WERI-Rb-1 (cell line): ENCODE measurements around the gene EBF3.
A peak's percentile ranks its signal among the peaks of the same experiment; 100 is the strongest.

ENCODE experiments used
- DNase-seq: peaks from one replicate; pipeline ENCODE4 v3.0.0-alpha.2; 2020
- H3K27ac ChIP-seq: fragments of 250-450 bp; sonication (Bioruptor Pico); 2 replicates; pipeline ENCODE4 v1.5.1; 2020; ENCODE audit warnings: mild to moderate bottlenecking, moderate library complexity
- H3K27me3 ChIP-seq: fragments of 250-450 bp; sonication (Bioruptor Pico); 2 replicates; pipeline ENCODE4 v1.5.1; 2021; ENCODE audit warnings: mild to moderate bottlenecking, low read depth, moderate library complexity; ENCODE audit not compliant: insufficient read depth, severe bottlenecking
- H3K36me3 ChIP-seq: fragments of 250-450 bp; sonication (Bioruptor Pico); 2 replicates; pipeline ENCODE4 v1.5.1; 2020; ENCODE audit warnings: mild to moderate bottlenecking, moderate library complexity
- H3K4me3 ChIP-seq: 2 replicates; pipeline ENCODE4 v1.5.1; 2011; ENCODE audit warnings: low read depth, mild to moderate bottlenecking, control low read depth, low read length
- H3K9me3 ChIP-seq: fragments of 250-450 bp; sonication (Bioruptor Pico); 2 replicates; pipeline ENCODE4 v1.5.1; 2021; ENCODE audit warnings: mild to moderate bottlenecking, moderate library complexity; ENCODE audit not compliant: severe bottlenecking
- CTCF ChIP-seq: IDR thresholded peaks from 2 replicates; pipeline ENCODE4 v1.5.1; 2011; ENCODE audit warnings: low read depth, mild to moderate bottlenecking, control low read depth, inconsistent platforms, low read length

EBF3 gene

GRCh38 chr10:129855836-129856563 is 108.1 kb downstream of the EBF3 start:
- H3K36me3 ChIP-seq, result no peaks in the 10 kb centered on the region
- no peak overlapping the region for H3K27ac ChIP-seq
- peaks cover 7% of the 10 kb centered on the region for H3K9me3 ChIP-seq
- no peaks in the 10 kb centered on the region for H3K27me3 ChIP-seq
- no peak overlapping the region for H3K4me3 ChIP-seq
- no peak for TF ChIP-seq CTCF
- no peak for DNase-seq

DNA sequence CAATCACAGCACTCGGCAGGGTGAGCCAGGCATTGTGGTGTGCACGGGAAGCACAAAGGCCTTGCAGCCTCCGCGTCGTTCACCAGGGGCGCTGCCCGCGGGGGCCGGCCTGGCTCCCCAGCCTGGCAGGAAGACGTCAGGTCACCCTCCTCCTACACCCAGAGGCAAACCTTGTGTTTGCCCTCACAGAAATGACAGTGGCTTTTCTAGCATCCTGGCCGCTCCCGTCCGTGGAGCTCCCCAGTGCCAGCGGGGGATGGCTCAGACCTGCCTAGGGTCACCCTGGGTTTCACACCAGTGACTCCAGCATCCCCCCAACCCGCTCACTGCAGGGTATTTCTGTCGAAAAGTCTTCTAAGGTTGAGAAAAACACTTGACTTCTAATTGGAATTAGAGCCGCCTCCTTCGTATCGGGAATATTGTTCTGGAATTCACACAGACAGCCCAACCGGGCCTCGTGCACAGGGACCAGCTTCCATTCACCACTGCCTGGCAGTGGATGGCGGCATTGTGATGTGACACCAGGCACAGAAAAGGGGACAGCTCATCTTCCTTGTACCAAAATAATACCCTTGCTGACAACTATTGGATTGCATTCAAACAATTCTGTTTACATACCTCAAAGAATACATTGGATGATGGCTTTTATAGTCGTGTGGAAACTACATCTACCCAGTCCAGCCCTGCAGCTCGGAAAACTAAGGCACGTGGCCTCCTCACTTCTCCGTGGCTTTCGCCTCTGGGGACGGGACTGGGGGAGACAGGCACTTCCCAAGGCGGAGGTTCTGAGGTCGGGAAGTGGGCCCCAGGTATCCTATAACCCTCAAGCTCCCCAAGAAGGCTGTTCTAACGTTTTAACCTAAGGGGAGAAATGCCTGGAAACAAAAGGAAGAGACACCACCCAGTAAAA is 109.0 kb downstream of the EBF3 start:
- Histone ChIP-seq H3K27me3 (no peaks in the 10 kb centered on the region), H3K9me3 (peaks cover 7% of the 10 kb centered on the region), H3K4me3 (no peak overlapping the region), H3K27ac (no peak overlapping the region), H3K36me3 (no peaks in the 10 kb centered on the region)
- no peak for DNase-seq
- TF ChIP-seq CTCF, result no peak

GRCh38 chr10:129854158-129854557 is 109.9 kb downstream of the EBF3 start:
- no peak for DNase-seq
- peaks cover 7% of the 10 kb centered on the region for H3K9me3 ChIP-seq
- no peak overlapping the region for H3K27ac ChIP-seq
- no peaks in the 10 kb centered on the region for H3K27me3 ChIP-seq
- TF ChIP-seq CTCF, result no peak
- H3K4me3 ChIP-seq, result no peak overlapping the region
- no peaks in the 10 kb centered on the region for H3K36me3 ChIP-seq

- peaks cover 7% of the 10 kb centered on the region for H3K9me3 ChIP-seq
- H3K27ac ChIP-seq, result no peak overlapping the region
- TF ChIP-seq CTCF, result 0 out of 2 replicates have a peak, but pooled peaks have one; percentile 15
Observed at GRCh38 chr10:129853562-129853903, 110.5 kb downstream of the EBF3 start.

GRCh38 chr10:129852829-129853561 is 111.1 kb downstream of the EBF3 start:
- no peak overlapping the region for H3K4me3 ChIP-seq
- TF ChIP-seq CTCF, result no peak
- no peak overlapping the region for H3K27ac ChIP-seq
- H3K27me3 ChIP-seq, result no peaks in the 10 kb centered on the region
- DNase-seq, result no peak
- no peaks in the 10 kb centered on the region for H3K36me3 ChIP-seq
- H3K9me3 ChIP-seq, result peaks cover 7% of the 10 kb centered on the region

More at GRCh38 chr10:129853562-129853903, 110.5 kb downstream of the EBF3 start:
- no peak for DNase-seq
- Histone ChIP-seq H3K4me3 (no peak overlapping the region), H3K27me3 (no peaks in the 10 kb centered on the region), H3K36me3 (no peaks in the 10 kb centered on the region)
